GM18909 (cell line): ENCODE measurements around the gene NSUN4.
"Not testable (repeated sequence)": the region's sequence is repeated elsewhere in the genome, so short reads cannot be mapped to it uniquely, and the experiment has no call there.

Experiments
- ATAC-seq: cut with Tn5 transposase; IDR thresholded peaks from one replicate; pipeline ENCODE4 v1.9.1; 2021; ENCODE audit warnings: mild to moderate bottlenecking; ENCODE audit not compliant: unreplicated experiment, poor library complexity

The NSUN4 gene

GRCh38 chr1:46363121-46363520 is 22.5 kb downstream of the NSUN4 start:
- ATAC-seq = no peak

GRCh38 chr1:46364612-46365011 is 24.0 kb downstream of the NSUN4 start:
- ATAC-seq = no peak

GRCh38 chr1:46365796-46366195 is 25.2 kb downstream of the NSUN4 start:
- not testable (repeated sequence) for ATAC-seq

- ATAC-seq = no peak
Measured at GRCh38 chr1:46367072-46367471, 26.5 kb downstream of the NSUN4 start.

- not testable (repeated sequence) for ATAC-seq
Measured at GRCh38 chr1:46367701-46368100, 27.1 kb downstream of the NSUN4 start.

GRCh38 chr1:46368791-46369190 is 28.2 kb downstream of the NSUN4 start:
- ATAC-seq = no peak

GRCh38 chr1:46369542-46370213 is 29.1 kb downstream of the NSUN4 start:
- no peak for ATAC-seq

GRCh38 chr1:46370214-46370633 is 29.6 kb downstream of the NSUN4 start:
- no peak for ATAC-seq

- no peak for ATAC-seq
Measured at GRCh38 chr1:46372431-46372830, 31.8 kb downstream of the NSUN4 start.

GRCh38 chr1:46379996-46380395 is 39.4 kb downstream of the NSUN4 start:
- ATAC-seq = no peak

GRCh38 chr1:46380508-46380907 is 39.9 kb downstream of the NSUN4 start:
- no peak for ATAC-seq

GRCh38 chr1:46393510-46393909 is 52.9 kb downstream of the NSUN4 start:
- ATAC-seq = no peak

- no peak for ATAC-seq
Measured at GRCh38 chr1:46394108-46394871, 53.7 kb downstream of the NSUN4 start, which contains the start of gene FAAH. Gene FAAH, plus strand, starts transcription at chr1:46394317. Its CDS starts 32 bp downstream, at chr1:46394349.

GRCh38 chr1:46394872-46395465 is 54.4 kb downstream of the NSUN4 start:
- no peak for ATAC-seq

GRCh38 chr1:46396441-46397398 is 56.1 kb downstream of the NSUN4 start:
- no peak for ATAC-seq

- ATAC-seq = no peak
Measured at GRCh38 chr1:46399307-46399706, 58.7 kb downstream of the NSUN4 start.

- ATAC-seq = no peak
Measured at GRCh38 chr1:46400421-46400820, 59.8 kb downstream of the NSUN4 start.

- no peak for ATAC-seq
Measured at GRCh38 chr1:46401154-46401913, 60.7 kb downstream of the NSUN4 start.

GRCh38 chr1:46401964-46402626 is 61.5 kb downstream of the NSUN4 start:
- ATAC-seq = no peak
